Measurements from ENCODE around the gene RCAN1. TPM values are rescaled to one million over a fixed set of nuclear protein-coding genes. Genes with fewer than 3 reads are reported as not detected.
"Not testable (repeated sequence)": the region's sequence is repeated elsewhere in the genome, so short reads cannot be mapped to it uniquely, and the experiment has no call there.

Gene RCAN1
- polyA plus RNA-seq, 1 donor (not counting 4 experiments of a cell fraction or from before 2014, with no cell fraction given): 21.3 TPM

DNA sequence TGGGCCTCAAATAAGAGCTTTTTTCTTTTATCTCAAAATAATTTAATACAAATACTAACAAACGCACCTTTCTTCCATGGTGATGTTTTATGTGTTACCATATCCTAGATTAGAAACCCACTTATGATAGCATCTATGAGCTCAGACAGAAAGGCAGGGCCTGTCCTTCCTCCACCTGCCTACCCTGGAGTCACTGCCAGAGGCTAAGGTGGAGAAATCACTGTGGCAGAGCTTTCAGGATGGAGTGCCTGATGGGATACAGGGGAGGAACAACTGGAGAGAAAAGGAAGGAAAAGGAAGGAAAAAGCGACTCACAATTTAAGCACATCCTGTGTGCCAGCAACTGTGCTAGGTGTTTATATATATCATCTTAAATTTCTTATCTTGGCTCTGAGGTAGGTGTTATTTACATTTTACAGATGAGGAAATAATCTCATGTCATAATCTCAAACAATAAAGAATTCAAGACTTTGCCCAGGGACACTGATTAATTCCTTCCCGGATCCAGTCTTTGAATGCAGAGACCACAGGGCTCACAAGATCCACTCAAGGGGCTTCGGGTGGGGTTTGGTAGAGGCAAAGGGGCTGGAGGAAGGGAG is 45.4 kb downstream of the RCAN1 start:
- Histone ChIP-seq H3K36me3 (ENCODE audit: control insufficient read depth in 2 of 2, extremely low read depth in 1 of 2, insufficient read depth in 2 of 2, low read length in 2 of 2) (no peaks in the 10 kb centered on the region), H3K4me1 (ENCODE audit: control insufficient read depth, extremely low read depth, insufficient read depth, low read length) (no peaks in the 10 kb centered on the region), H3K4me2 (ENCODE audit: control insufficient read depth, extremely low read depth, insufficient read depth, low read depth, low read length) (no peak overlapping the region), H3K9me3 (ENCODE audit: control insufficient read depth, low read depth, low read length) (no peaks in the 10 kb centered on the region), H3K27me3 (ENCODE audit: control insufficient read depth, extremely low read depth, insufficient read depth, low read length) (no peaks in the 10 kb centered on the region), H4K20me1 (ENCODE audit: control insufficient read depth, extremely low read depth, insufficient read depth, low read length) (no peaks in the 10 kb centered on the region), H3K9me1 (ENCODE audit: control insufficient read depth, extremely low read depth, insufficient read depth, low read length) (no peaks in the 10 kb centered on the region), H3K9ac (ENCODE audit: control insufficient read depth, extremely low read depth, insufficient read depth, low read length) (no peak overlapping the region), H3K79me2 (ENCODE audit: control insufficient read depth, insufficient read depth, low read length) (no peaks in the 10 kb centered on the region), H2AFZ (ENCODE audit: control insufficient read depth, low read length) (no peak overlapping the region), H3K4me3 (ENCODE audit: control insufficient read depth in 2 of 3, extremely low read depth in 1 of 3, insufficient read depth in 2 of 3, low read depth in 1 of 3, low read length in 3 of 3) (no peak overlapping the region), H3K27ac (ENCODE audit: control insufficient read depth, insufficient read depth, low read length) (no peak overlapping the region)
- DNase-seq (ENCODE audit: low read depth, low spot score) (no peak), FAIRE-seq (no peak)
- dilution Hi-C loops (cut with MboI; ENCODE audit: extremely low pct_ligation_motif_present, low sequenced_read_pairs): no loop called here
- TF ChIP-seq CTCF (optimal IDR thresholded peaks at IDR 0.05 in 1 of 3, IDR thresholded peaks at IDR 0.05 in 1 of 3, conservative IDR thresholded peaks at IDR 0.05 in 1 of 3; ENCODE audit: extremely low read depth in 1 of 3, insufficient read depth in 2 of 3, low read length in 3 of 3) (no peak), EZH2 (IDR thresholded peaks at IDR 0.05; ENCODE audit: low read length) (no peak)

DNA sequence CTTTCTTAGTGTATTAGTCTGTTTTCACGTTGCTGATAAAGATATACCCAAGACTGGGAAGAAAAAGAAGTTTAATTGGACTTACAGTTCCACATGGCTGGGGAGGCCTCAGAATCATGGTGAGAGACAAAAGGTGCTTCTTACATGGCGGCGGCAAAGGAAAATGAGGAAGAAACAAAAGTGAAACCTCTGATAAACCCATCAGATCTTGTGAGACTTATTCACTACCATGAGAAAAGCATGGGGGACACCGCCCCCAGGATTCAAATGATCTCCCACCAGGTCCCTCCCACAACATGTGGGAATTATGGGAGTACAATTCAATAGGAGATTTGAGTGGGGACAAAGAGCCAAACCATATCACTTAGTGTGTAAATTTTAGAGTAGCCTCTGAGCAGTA is 46.1 kb downstream of the RCAN1 start:
- not testable (repeated sequence) for H3K9me3 ChIP-seq (ENCODE audit: control insufficient read depth, low read depth, low read length); FAIRE-seq; H2AFZ ChIP-seq (ENCODE audit: control insufficient read depth, low read length)

GRCh38 chr21:34567604-34568155 is 47.2 kb downstream of the RCAN1 start:
- no peak overlapping the region for H2AFZ ChIP-seq (ENCODE audit: control insufficient read depth, low read length)
- no peaks in the 10 kb centered on the region for H3K79me2 ChIP-seq (ENCODE audit: control insufficient read depth, insufficient read depth, low read length)
- no peaks in the 10 kb centered on the region for H3K9me3 ChIP-seq (ENCODE audit: control insufficient read depth, low read depth, low read length)
- H3K9me1 ChIP-seq (ENCODE audit: control insufficient read depth, extremely low read depth, insufficient read depth, low read length): no peaks in the 10 kb centered on the region
- H4K20me1 ChIP-seq (ENCODE audit: control insufficient read depth, extremely low read depth, insufficient read depth, low read length): no peaks in the 10 kb centered on the region
- no peak overlapping the region for H3K4me3 ChIP-seq (ENCODE audit: control insufficient read depth in 2 of 3, extremely low read depth in 1 of 3, insufficient read depth in 2 of 3, low read depth in 1 of 3, low read length in 3 of 3)
- no peak for DNase-seq (ENCODE audit: low read depth, low spot score)
- no peak overlapping the region for H3K4me2 ChIP-seq (ENCODE audit: control insufficient read depth, extremely low read depth, insufficient read depth, low read depth, low read length)
- no peak overlapping the region for H3K27ac ChIP-seq (ENCODE audit: control insufficient read depth, insufficient read depth, low read length)
- dilution Hi-C loops (cut with MboI; ENCODE audit: extremely low pct_ligation_motif_present, low sequenced_read_pairs): no loop called here
- H3K27me3 ChIP-seq (ENCODE audit: control insufficient read depth, extremely low read depth, insufficient read depth, low read length): no peaks in the 10 kb centered on the region
- TF ChIP-seq EZH2 (IDR thresholded peaks at IDR 0.05; ENCODE audit: low read length): no peak
- H3K4me1 ChIP-seq (ENCODE audit: control insufficient read depth, extremely low read depth, insufficient read depth, low read length): no peaks in the 10 kb centered on the region
- FAIRE-seq: no peak
- H3K36me3 ChIP-seq (ENCODE audit: control insufficient read depth in 2 of 2, extremely low read depth in 1 of 2, insufficient read depth in 2 of 2, low read length in 2 of 2): no peaks in the 10 kb centered on the region
- H3K9ac ChIP-seq (ENCODE audit: control insufficient read depth, extremely low read depth, insufficient read depth, low read length): no peak overlapping the region

More for the DNA sequence above, 46.1 kb downstream of the RCAN1 start:
- H3K79me2 ChIP-seq (ENCODE audit: control insufficient read depth, insufficient read depth, low read length); H3K9me1 ChIP-seq (ENCODE audit: control insufficient read depth, extremely low read depth, insufficient read depth, low read length); H3K27me3 ChIP-seq (ENCODE audit: control insufficient read depth, extremely low read depth, insufficient read depth, low read length); H3K4me1 ChIP-seq (ENCODE audit: control insufficient read depth, extremely low read depth, insufficient read depth, low read length); H3K27ac ChIP-seq (ENCODE audit: control insufficient read depth, insufficient read depth, low read length); DNase-seq (ENCODE audit: low read depth, low spot score); dilution Hi-C loops (cut with MboI; ENCODE audit: extremely low pct_ligation_motif_present, low sequenced_read_pairs); H3K9ac ChIP-seq (ENCODE audit: control insufficient read depth, extremely low read depth, insufficient read depth, low read length); H4K20me1 ChIP-seq (ENCODE audit: control insufficient read depth, extremely low read depth, insufficient read depth, low read length); H3K36me3 ChIP-seq (ENCODE audit: control insufficient read depth in 2 of 2, extremely low read depth in 1 of 2, insufficient read depth in 2 of 2, low read length in 2 of 2); H3K4me2 ChIP-seq (ENCODE audit: control insufficient read depth, extremely low read depth, insufficient read depth, low read depth, low read length); H3K4me3 ChIP-seq (ENCODE audit: control insufficient read depth in 2 of 3, extremely low read depth in 1 of 3, insufficient read depth in 2 of 3, low read depth in 1 of 3, low read length in 3 of 3): not testable (repeated sequence)
